ENCODE data around the gene CAND2.

- TF ChIP-seq CTCF (IDR thresholded peaks at IDR 0.05; ENCODE audit: poor library complexity) (no peak), EZH2 (IDR thresholded peaks at IDR 0.05; ENCODE audit: borderline replicate concordance) (no peak)
Observed at GRCh38 chr3:12780751-12781150, 15.7 kb upstream of the CAND2 start.

Data from hepatocyte (in vitro differentiated cells).